A549 (cell line): ENCODE data around the gene HMSD. TPM values are rescaled to one million over a fixed set of nuclear protein-coding genes. Genes with fewer than 3 reads are reported as not detected.
A peak's percentile ranks its signal among the peaks of the same experiment; 100 is the strongest.

Source experiments
- ATAC-seq, 2 experiments: fragments of 200-7000 bp in 1 of 2; fragments of >200 bp in 1 of 2; cut with Nextera tagmentation in 1 of 2; cut with Tn5 transposase in 1 of 2; 3 replicates each; pipeline versions ENCODE4 v1.8.0 to v1.9.1; 2018 to 2020; ENCODE audit warnings: mild to moderate bottlenecking in 1 of 2, moderate library complexity in 1 of 2
- CTCF ChIA-PET: fragments of 300-600 bp; sonication (Branson Sonifier 250); formaldehyde crosslinking; extraction: SDS; loops from one replicate; lab custom pipeline; 2021; ENCODE audit warnings: antibody characterized with exemption, inconsistent platforms; lab: Yijun Ruan, JAX
- POLR2A ChIA-PET: fragments of 350-600 bp; formaldehyde crosslinking; extraction: SDS; loops from one replicate; lab custom pipeline; 2021; ENCODE audit warnings: antibody characterized with exemption, inconsistent platforms; lab: Yijun Ruan, JAX
- DNase-seq, 2 experiments: peaks; one replicate each; pipeline versions ENCODE4 v3.0.0 to v3.0.0-alpha.2; 2011 to 2016; ENCODE audit warnings: low read depth in 1 of 2, low spot score in 1 of 2
- FAIRE-seq: peaks from 2 replicates; lab custom pipeline; 2011; peaks lifted over from hg19 to GRCh38; lab: Jason Lieb, UNC
- H3K27ac ChIP-seq, 2 experiments: fragments of >200 bp; sonication (Bioruptor Twin); formaldehyde crosslinking; 3 replicates each; pipeline ENCODE4 v1.5.1; 2016 to 2017
- H3K4me1 ChIP-seq: fragments of >200 bp; sonication (Bioruptor Twin); formaldehyde crosslinking; 3 replicates; pipeline ENCODE4 v1.6.1; 2016
- H3K4me2 ChIP-seq: fragments of >200 bp; sonication (Bioruptor Twin); formaldehyde crosslinking; 3 replicates; pipeline ENCODE4 v1.6.1; 2016
- H3K4me3 ChIP-seq: fragments of >200 bp; sonication (Bioruptor Twin); formaldehyde crosslinking; 3 replicates; pipeline ENCODE4 v1.5.1; 2016
- H3K9me3 ChIP-seq: fragments of >200 bp; sonication (Bioruptor Twin); formaldehyde crosslinking; 3 replicates; pipeline ENCODE4 v1.6.1; 2016
- CEBPB ChIP-seq, 2 experiments: fragments of >200 bp in 1 of 2; sonication (Bioruptor Twin) in 1 of 2; formaldehyde crosslinking in 1 of 2; IDR thresholded peaks; 2 replicates each; pipeline ENCODE4 v1.6.1; 2012 to 2016
- CHD2 ChIP-seq: fragments of 150-350 bp; IDR thresholded peaks from 2 replicates; pipeline ENCODE4 v1.6.1; 2014; ENCODE audit warnings: low read length; ENCODE audit not compliant: partially characterized antibody
- CTCF ChIP-seq: fragments of >200 bp; sonication (Bioruptor Twin); formaldehyde crosslinking; IDR thresholded peaks from 3 replicates; pipeline ENCODE4 v1.5.1; 2016
- EHF ChIP-seq: fragments of 250-450 bp; sonication (Bioruptor Pico); IDR thresholded peaks from 2 replicates; pipeline ENCODE4 v1.5.0; 2020; ENCODE audit warnings: mild to moderate bottlenecking
- FOSL2 ChIP-seq, 2 experiments: fragments of 450-650 bp in 1 of 2; fragments of >200 bp in 1 of 2; sonication (Bioruptor Twin) in 1 of 2; formaldehyde crosslinking; IDR thresholded peaks; 2 replicates each; pipeline versions ENCODE4 v1.5.0 to v1.6.1; 2016 to 2020; ENCODE audit warnings: mild to moderate bottlenecking in 1 of 2, moderate library complexity in 1 of 2
- HDAC2 ChIP-seq: fragments of 200-600 bp; sonication (generic); IDR thresholded peaks from 2 replicates; pipeline ENCODE4 v1.6.1; 2016
- HMGXB4 ChIP-seq: fragments of 250-450 bp; sonication (Bioruptor Pico); IDR thresholded peaks from 2 replicates; pipeline ENCODE4 v1.5.0; 2021; ENCODE audit warnings: mild to moderate bottlenecking, moderate library complexity, borderline replicate concordance
- HOXB13 ChIP-seq: fragments of 250-450 bp; sonication (Bioruptor Pico); IDR thresholded peaks from 2 replicates; pipeline ENCODE4 v1.5.0; 2020; ENCODE audit warnings: low read depth, mild to moderate bottlenecking, moderate library complexity
- MAX ChIP-seq: IDR thresholded peaks from 2 replicates; pipeline ENCODE4 v1.6.1; 2012
- PBX3 ChIP-seq: IDR thresholded peaks from 2 replicates; pipeline ENCODE4 v1.6.1; 2012
- PHF8 ChIP-seq: fragments of 200-600 bp; sonication (generic); IDR thresholded peaks from 2 replicates; pipeline ENCODE4 v1.6.1; 2016; ENCODE audit warnings: low read depth, mild to moderate bottlenecking, antibody characterized with exemption, moderate library complexity, borderline replicate concordance
- POLR2A ChIP-seq: IDR thresholded peaks from 2 replicates; pipeline ENCODE4 v1.6.1; 2012; ENCODE audit warnings: mild to moderate bottlenecking, low read length
- RNF2 ChIP-seq: fragments of 200-600 bp; sonication (generic); IDR thresholded peaks from 2 replicates; pipeline ENCODE4 v1.6.1; 2016; ENCODE audit warnings: low read depth, mild to moderate bottlenecking, antibody characterized with exemption, moderate library complexity, borderline replicate concordance
- ZNF302 ChIP-seq: fragments of 250-450 bp; sonication (Bioruptor Pico); IDR thresholded peaks from 2 replicates; pipeline ENCODE4 v1.9.0; 2021; ENCODE audit warnings: inconsistent platforms, mild to moderate bottlenecking, moderate library complexity
- WGBS: methylation state at CpG from one replicate; pipeline ENCODE4 v1.1.6; 2017; ENCODE audit errors: missing lambda C conversion rate; 5-methylcytosine and 5-hydroxymethylcytosine counted together
- polyA minus RNA-seq: library from RNA; depleted of rRNA, polyadenylated mRNA; stranded (reverse); fragments of >200 nt; gene quantifications from 2 replicates; pipeline ENCODE4 v1.2.3, GENCODE V29; 2011; rRNA and poly(A)+ RNA removed
- polyA plus RNA-seq, 4 experiments: library from polyadenylated mRNA; depleted of rRNA in 3 of 4; stranded (reverse); fragments of >200 nt; fragmentation: RNase III in 1 of 4; extraction: RNeasy Plus Mini Kit Qiagen cat#74134 plus additional on column Dnase treatment in 1 of 4; gene quantifications; 2 replicates in 3 of 4; 3 replicates in 1 of 4; pipeline ENCODE4 v1.2.3, GENCODE V29; 2011 to 2017
- TF ChIP-seq, protein P1 (sequence below): IDR thresholded peaks from 2 replicates; pipeline ENCODE4 v1.6.1; 2012; ENCODE audit warnings: low read depth, borderline replicate concordance
- TF ChIP-seq, protein P2 (sequence below): fragments of >200 bp; sonication (Bioruptor Twin); formaldehyde crosslinking; IDR thresholded peaks from 3 replicates; pipeline ENCODE4 v1.6.1; 2016

The HMSD gene, protein sequence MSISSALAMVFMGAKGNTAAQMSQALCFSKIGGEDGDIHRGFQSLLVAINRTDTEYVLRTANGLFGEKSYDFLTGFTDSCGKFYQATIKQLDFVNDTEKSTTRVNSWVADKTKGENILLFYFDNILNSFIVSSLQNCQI
- polyA plus RNA-seq (2011; rRNA removed) (0.13 and 0.30 TPM in 2 replicates), polyA plus RNA-seq (2017; fragmentation: RNase III; extraction: RNeasy Plus Mini Kit Qiagen cat#74134 plus additional on column Dnase treatment) (0.12 to 0.23 TPM in 2 of 3 replicates, not detected in the other), polyA minus RNA-seq (0.33 TPM in 1 of 2 replicates, not detected in the other)
- 0.03 and 0.06 TPM in 2 replicates for polyA plus RNA-seq (2012; cell fraction: cytosol; rRNA removed)
- 0.06 and 0.08 TPM in 2 replicates for polyA plus RNA-seq (2012; cell fraction: nucleus; rRNA removed)

- Histone ChIP-seq H3K27ac (peak within 1 kb of the TSS in 1 of 2 experiments; percentile 52; a peak in 1 of 6 replicates), H3K9me3 (no peaks in the 10 kb centered on the region), H3K4me2 (peak within 1 kb of the TSS; percentile 70), H3K4me1 (no peaks in the 10 kb centered on the region), H3K4me3 (peak within 1 kb of the TSS; percentile 37)
- 32% methylated on average over 13 of the region's 35 CpGs for WGBS
- ChIA-PET CTCF (no interaction called here), POLR2A (no interaction called here)
- ATAC-seq: peak; percentile 100
- peak; percentile 40 to 53 for DNase-seq
- no peak for FAIRE-seq
- TF ChIP-seq CTCF: peak; percentile 15; the same call in 1 of the 3 replicates
- TF ChIP-seq, protein P1, sequence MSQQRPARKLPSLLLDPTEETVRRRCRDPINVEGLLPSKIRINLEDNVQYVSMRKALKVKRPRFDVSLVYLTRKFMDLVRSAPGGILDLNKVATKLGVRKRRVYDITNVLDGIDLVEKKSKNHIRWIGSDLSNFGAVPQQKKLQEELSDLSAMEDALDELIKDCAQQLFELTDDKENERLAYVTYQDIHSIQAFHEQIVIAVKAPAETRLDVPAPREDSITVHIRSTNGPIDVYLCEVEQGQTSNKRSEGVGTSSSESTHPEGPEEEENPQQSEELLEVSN: peak; percentile 52; the same call in 1 of the 2 replicates
- no peak for TF ChIP-seq HDAC2
Measured at GRCh38 chr18:63949068-63949737, at the start of gene HMSD. Gene HMSD, plus strand, starts transcription at chr18:63949301. Its CDS starts 4,155 bp downstream, at chr18:63953456.

- TF ChIP-seq HOXB13 (no peak), ZNF302 (CRISPR knock-in tag) (no peak), CEBPB (IDR thresholded peaks at IDR 0.05) (no peak), MAX (no peak), PHF8 (no peak), EHF (CRISPR knock-in tag) (no peak), RNF2 (no peak), PBX3 (no peak), FOSL2 (IDR thresholded peaks at IDR 0.05) (no peak), FOSL2 (CRISPR knock-in tag; IDR thresholded peaks at IDR 0.05) (no peak), CHD2 (no peak), POLR2A (no peak), HMGXB4 (CRISPR knock-in tag) (no peak)
- TF ChIP-seq, protein P2, sequence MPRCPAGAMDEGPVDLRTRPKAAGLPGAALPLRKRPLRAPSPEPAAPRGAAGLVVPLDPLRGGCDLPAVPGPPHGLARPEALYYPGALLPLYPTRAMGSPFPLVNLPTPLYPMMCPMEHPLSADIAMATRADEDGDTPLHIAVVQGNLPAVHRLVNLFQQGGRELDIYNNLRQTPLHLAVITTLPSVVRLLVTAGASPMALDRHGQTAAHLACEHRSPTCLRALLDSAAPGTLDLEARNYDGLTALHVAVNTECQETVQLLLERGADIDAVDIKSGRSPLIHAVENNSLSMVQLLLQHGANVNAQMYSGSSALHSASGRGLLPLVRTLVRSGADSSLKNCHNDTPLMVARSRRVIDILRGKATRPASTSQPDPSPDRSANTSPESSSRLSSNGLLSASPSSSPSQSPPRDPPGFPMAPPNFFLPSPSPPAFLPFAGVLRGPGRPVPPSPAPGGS: no peak
- FAIRE-seq (no peak), DNase-seq (no peak), ATAC-seq (no peak)
- Histone ChIP-seq H3K27ac (no peak overlapping the region), H3K4me2 (no peak overlapping the region), H3K4me3 (no peak overlapping the region), H3K4me1 (no peaks in the 10 kb centered on the region), H3K9me3 (no peaks in the 10 kb centered on the region)
- ChIA-PET CTCF (no interaction called here), POLR2A (no interaction called here)
- WGBS: 0% methylated on average over 1 of the region's 1 CpG
Measured at GRCh38 chr18:63903851-63904570, 45.1 kb upstream of the HMSD start.
